ENCODE measurements around the gene ZBTB2. TPM values are rescaled to one million over a fixed set of nuclear protein-coding genes. Genes with fewer than 3 reads are reported as not detected.
A peak's percentile ranks its signal among the peaks of the same experiment; 100 is the strongest.
"Not testable (repeated sequence)": the region's sequence is repeated elsewhere in the genome, so short reads cannot be mapped to it uniquely, and the experiment has no call there.

The ZBTB2 gene
- total RNA-seq, 6 donors from 2014 or later = 4.2 to 18.5 (median 10.9) TPM

- no peak for ATAC-seq (ENCODE audit: low FRiP score in 2 of 2)
- no peaks in the 10 kb centered on the region for H3K27me3 ChIP-seq
- peaks cover 0 to 3% (median 0%) of the 10 kb centered on the region in 4 donors for H3K36me3 ChIP-seq
- 75 to 78% methylated on average over 5 of the region's 5 CpGs for WGBS, 2 donors
- H3K4me3 ChIP-seq = no peak overlapping the region
- no peak overlapping the region for H3K27ac ChIP-seq
- H3K4me1 ChIP-seq = peaks cover 27 to 33% (median 30%) of the 10 kb centered on the region in 4 donors
- H3K9me3 ChIP-seq = no peaks in the 10 kb centered on the region
- TF ChIP-seq EP300 (IDR thresholded peaks at IDR 0.05) (no peak), CTCF (IDR thresholded peaks at IDR 0.05) (no peak), POLR2AphosphoS5 (IDR thresholded peaks at IDR 0.05) (no peak), POLR2A (IDR thresholded peaks at IDR 0.05) (no peak)
- no peak for DNase-seq
These were observed 7.2 kb downstream of the ZBTB2 start for GRCh38 chr6:151384151-151384550.

- H3K4me1 ChIP-seq = peaks cover 15 to 26% (median 20%) of the 10 kb centered on the region in 4 donors
- not testable (repeated sequence) for H3K27ac ChIP-seq; DNase-seq; H3K4me3 ChIP-seq; H3K9me3 ChIP-seq; H3K27me3 ChIP-seq; H3K36me3 ChIP-seq; ATAC-seq (ENCODE audit: low FRiP score in 2 of 2)
- 97 to 99% methylated on average over 9 of the region's 9 CpGs for WGBS, 2 donors
These were observed 8.7 kb downstream of the ZBTB2 start for GRCh38 chr6:151382631-151383030.

- no peak overlapping the region for H3K4me3 ChIP-seq
- ATAC-seq (ENCODE audit: low FRiP score in 2 of 2) = no peak
- WGBS, 2 donors = 78 to 91% methylated on average over 4 of the region's 4 CpGs
- H3K9me3 ChIP-seq = no peaks in the 10 kb centered on the region
- H3K36me3 ChIP-seq = peaks cover 0 to 3% (median 0%) of the 10 kb centered on the region in 4 donors
- peaks cover 13 to 26% (median 19%) of the 10 kb centered on the region in 4 donors for H3K4me1 ChIP-seq
- no peak for TF ChIP-seq CTCF (IDR thresholded peaks at IDR 0.05)
- no peak for TF ChIP-seq EP300 (IDR thresholded peaks at IDR 0.05)
- no peak for TF ChIP-seq POLR2A (IDR thresholded peaks at IDR 0.05)
- TF ChIP-seq POLR2AphosphoS5 (IDR thresholded peaks at IDR 0.05) = no peak
- H3K27me3 ChIP-seq = no peaks in the 10 kb centered on the region
- DNase-seq = no peak
- no peak overlapping the region for H3K27ac ChIP-seq
These were observed 9.6 kb downstream of the ZBTB2 start for GRCh38 chr6:151381722-151382121.

GRCh38 chr6:151380848-151381205 is 10.5 kb downstream of the ZBTB2 start:
- no peak for DNase-seq
- Histone ChIP-seq H3K9me3 (no peaks in the 10 kb centered on the region), H3K4me1 (peaks cover 13 to 26% (median 21%) of the 10 kb centered on the region in 4 donors), H3K4me3 (no peak overlapping the region), H3K36me3 (peaks cover 0 to 3% (median 0%) of the 10 kb centered on the region in 4 donors), H3K27ac (peak overlapping the region in 3 of 4 donors; percentile 58 to 78 (median 63)), H3K27me3 (no peaks in the 10 kb centered on the region)
- WGBS, 2 donors = 94 to 100% methylated on average over 1 of the region's 1 CpG
- no peak for TF ChIP-seq POLR2AphosphoS5 (IDR thresholded peaks at IDR 0.05)
- no peak for TF ChIP-seq CTCF (IDR thresholded peaks at IDR 0.05)
- TF ChIP-seq POLR2A (IDR thresholded peaks at IDR 0.05) = no peak
- ATAC-seq (ENCODE audit: low FRiP score in 2 of 2) = no peak

GRCh38 chr6:151379933-151380847 is 11.2 kb downstream of the ZBTB2 start:
- peak overlapping the region in 2 of 4 donors; percentile 3 to 17 for H3K4me3 ChIP-seq
- H3K4me1 ChIP-seq = peaks cover 13 to 20% (median 17%) of the 10 kb centered on the region in 4 donors
- peaks cover 0 to 3% (median 0%) of the 10 kb centered on the region in 4 donors for H3K36me3 ChIP-seq
- H3K27me3 ChIP-seq = no peaks in the 10 kb centered on the region
- TF ChIP-seq POLR2AphosphoS5 (IDR thresholded peaks at IDR 0.05) = no peak
- ATAC-seq (ENCODE audit: low FRiP score in 2 of 2) (peak; percentile 70 to 82), DNase-seq (peak in 1 of 2 donors; percentile 29)
- H3K9me3 ChIP-seq = no peaks in the 10 kb centered on the region
- 76 to 80% methylated on average over 14 of the region's 14 CpGs for WGBS, 2 donors
- peak overlapping the region; percentile 58 to 81 (median 70) for H3K27ac ChIP-seq

Data from upper lobe of left lung (tissue), 6 donors.